GM23338 (cell line): Measurements from ENCODE around the gene COL5A2.

Source experiments
- CREB1 ChIP-seq: fragments of 250-450 bp; sonication (Bioruptor Pico); IDR thresholded peaks from 2 replicates; pipeline ENCODE4 v1.5.0; 2020; ENCODE audit warnings: low read depth, mild to moderate bottlenecking, moderate library complexity
- EZH2 ChIP-seq: fragments of 200-600 bp; sonication (generic); IDR thresholded peaks from one replicate; pipeline ENCODE4 v1.8.0; 2017; ENCODE audit warnings: antibody characterized with exemption, mild to moderate bottlenecking, low read depth; ENCODE audit not compliant: unreplicated experiment
- EZH2phosphoT487 ChIP-seq: fragments of 200-600 bp; sonication (generic); IDR thresholded peaks from one replicate; pipeline ENCODE4 v1.8.1; 2018; ENCODE audit warnings: antibody characterized with exemption; ENCODE audit not compliant: unreplicated experiment
- JUNB ChIP-seq: IDR thresholded peaks from one replicate; pipeline ENCODE4 v1.6.1; 2016; ENCODE audit warnings: antibody characterized with exemption; ENCODE audit not compliant: unreplicated experiment
- NANOG ChIP-seq: IDR thresholded peaks from 2 replicates; pipeline ENCODE4 v1.6.1; 2016; ENCODE audit warnings: antibody characterized with exemption, borderline replicate concordance
- POLR2AphosphoS5 ChIP-seq: IDR thresholded peaks from 2 replicates; pipeline ENCODE4 v1.6.1; 2016; ENCODE audit warnings: antibody characterized with exemption, low read depth
- ZNF114 ChIP-seq: fragments of 250-450 bp; sonication (Bioruptor Pico); IDR thresholded peaks from 2 replicates; pipeline ENCODE4 v1.5.0; 2020; ENCODE audit warnings: mild to moderate bottlenecking, moderate library complexity
- ZNF331 ChIP-seq: fragments of 250-450 bp; sonication (Bioruptor Pico); IDR thresholded peaks from 2 replicates; pipeline ENCODE4 v1.5.0; 2020; ENCODE audit warnings: low read depth, mild to moderate bottlenecking, moderate library complexity
- TF ChIP-seq, protein P1 (sequence below), 2 experiments: fragments of 200-600 bp in 1 of 2; sonication (generic) in 1 of 2; conservative IDR thresholded peaks; 2 replicates each; pipeline versions ENCODE4 v1.5.1 to v1.6.1; 2016 to 2017; ENCODE audit warnings: antibody characterized with exemption in 2 of 2, low read depth in 2 of 2, mild to moderate bottlenecking in 2 of 2, moderate library complexity in 1 of 2
- TF ChIP-seq, protein P2 (sequence below): IDR thresholded peaks from one replicate; pipeline ENCODE4 v1.6.1; 2018; ENCODE audit warnings: antibody characterized with exemption; ENCODE audit not compliant: unreplicated experiment

DNA sequence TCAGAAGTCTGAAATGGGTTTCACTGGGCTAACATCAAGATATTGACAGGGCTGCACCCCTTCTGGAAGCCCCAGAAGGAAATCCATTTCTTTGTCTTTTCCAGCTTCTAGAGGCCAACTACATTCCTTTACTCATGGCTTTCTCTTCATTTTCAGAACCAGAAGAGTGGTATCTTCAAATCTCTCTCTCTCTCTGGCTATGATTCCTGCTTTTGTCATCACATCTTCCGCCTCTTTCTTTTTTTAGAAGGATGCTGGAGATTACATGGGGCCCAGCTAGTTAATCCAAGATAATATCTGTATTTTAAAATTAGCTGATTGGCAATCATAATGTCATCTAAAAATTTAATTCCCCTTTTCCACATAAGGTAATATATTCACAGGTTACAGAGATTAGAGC is 23.8 kb downstream of the COL5A2 start:
- TF ChIP-seq, protein P1, sequence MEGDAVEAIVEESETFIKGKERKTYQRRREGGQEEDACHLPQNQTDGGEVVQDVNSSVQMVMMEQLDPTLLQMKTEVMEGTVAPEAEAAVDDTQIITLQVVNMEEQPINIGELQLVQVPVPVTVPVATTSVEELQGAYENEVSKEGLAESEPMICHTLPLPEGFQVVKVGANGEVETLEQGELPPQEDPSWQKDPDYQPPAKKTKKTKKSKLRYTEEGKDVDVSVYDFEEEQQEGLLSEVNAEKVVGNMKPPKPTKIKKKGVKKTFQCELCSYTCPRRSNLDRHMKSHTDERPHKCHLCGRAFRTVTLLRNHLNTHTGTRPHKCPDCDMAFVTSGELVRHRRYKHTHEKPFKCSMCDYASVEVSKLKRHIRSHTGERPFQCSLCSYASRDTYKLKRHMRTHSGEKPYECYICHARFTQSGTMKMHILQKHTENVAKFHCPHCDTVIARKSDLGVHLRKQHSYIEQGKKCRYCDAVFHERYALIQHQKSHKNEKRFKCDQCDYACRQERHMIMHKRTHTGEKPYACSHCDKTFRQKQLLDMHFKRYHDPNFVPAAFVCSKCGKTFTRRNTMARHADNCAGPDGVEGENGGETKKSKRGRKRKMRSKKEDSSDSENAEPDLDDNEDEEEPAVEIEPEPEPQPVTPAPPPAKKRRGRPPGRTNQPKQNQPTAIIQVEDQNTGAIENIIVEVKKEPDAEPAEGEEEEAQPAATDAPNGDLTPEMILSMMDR (conservative IDR thresholded peaks at IDR 0.05; ENCODE audit: low read depth in 2 of 2), result no peak
- no peak for TF ChIP-seq POLR2AphosphoS5
- TF ChIP-seq EZH2phosphoT487, result no peak
- TF ChIP-seq CREB1 (CRISPR knock-in tag), result no peak
- TF ChIP-seq EZH2, result no peak
- no peak for TF ChIP-seq ZNF331 (CRISPR knock-in tag)
- TF ChIP-seq NANOG, result no peak
- TF ChIP-seq, protein P2, sequence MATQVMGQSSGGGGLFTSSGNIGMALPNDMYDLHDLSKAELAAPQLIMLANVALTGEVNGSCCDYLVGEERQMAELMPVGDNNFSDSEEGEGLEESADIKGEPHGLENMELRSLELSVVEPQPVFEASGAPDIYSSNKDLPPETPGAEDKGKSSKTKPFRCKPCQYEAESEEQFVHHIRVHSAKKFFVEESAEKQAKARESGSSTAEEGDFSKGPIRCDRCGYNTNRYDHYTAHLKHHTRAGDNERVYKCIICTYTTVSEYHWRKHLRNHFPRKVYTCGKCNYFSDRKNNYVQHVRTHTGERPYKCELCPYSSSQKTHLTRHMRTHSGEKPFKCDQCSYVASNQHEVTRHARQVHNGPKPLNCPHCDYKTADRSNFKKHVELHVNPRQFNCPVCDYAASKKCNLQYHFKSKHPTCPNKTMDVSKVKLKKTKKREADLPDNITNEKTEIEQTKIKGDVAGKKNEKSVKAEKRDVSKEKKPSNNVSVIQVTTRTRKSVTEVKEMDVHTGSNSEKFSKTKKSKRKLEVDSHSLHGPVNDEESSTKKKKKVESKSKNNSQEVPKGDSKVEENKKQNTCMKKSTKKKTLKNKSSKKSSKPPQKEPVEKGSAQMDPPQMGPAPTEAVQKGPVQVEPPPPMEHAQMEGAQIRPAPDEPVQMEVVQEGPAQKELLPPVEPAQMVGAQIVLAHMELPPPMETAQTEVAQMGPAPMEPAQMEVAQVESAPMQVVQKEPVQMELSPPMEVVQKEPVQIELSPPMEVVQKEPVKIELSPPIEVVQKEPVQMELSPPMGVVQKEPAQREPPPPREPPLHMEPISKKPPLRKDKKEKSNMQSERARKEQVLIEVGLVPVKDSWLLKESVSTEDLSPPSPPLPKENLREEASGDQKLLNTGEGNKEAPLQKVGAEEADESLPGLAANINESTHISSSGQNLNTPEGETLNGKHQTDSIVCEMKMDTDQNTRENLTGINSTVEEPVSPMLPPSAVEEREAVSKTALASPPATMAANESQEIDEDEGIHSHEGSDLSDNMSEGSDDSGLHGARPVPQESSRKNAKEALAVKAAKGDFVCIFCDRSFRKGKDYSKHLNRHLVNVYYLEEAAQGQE, result no peak
- TF ChIP-seq JUNB, result no peak
- no peak for TF ChIP-seq ZNF114 (CRISPR knock-in tag)
